HG02970 (cell line): Measurements from ENCODE around the gene THAP9.
"Not testable (repeated sequence)": the region's sequence is repeated elsewhere in the genome, so short reads cannot be mapped to it uniquely, and the experiment has no call there.

ENCODE experiments used
- ATAC-seq: cut with Tn5 transposase; IDR thresholded peaks from one replicate; pipeline ENCODE4 v1.9.1; 2021; ENCODE audit warnings: mild to moderate bottlenecking, moderate library complexity, moderate number of reproducible peaks; ENCODE audit not compliant: unreplicated experiment, low FRiP score

THAP9 gene

GRCh38 chr4:82900411-82901182, at the start of gene THAP9:
THAP9 (plus strand) TSS chr4:82900735; CDS start chr4:82900803, 68 bp downstream.
- ATAC-seq, result peak; percentile 83

GRCh38 chr4:82851318-82851717, 49.2 kb upstream of the THAP9 start:
- ATAC-seq, result no peak

- no peak for ATAC-seq
Measured at GRCh38 chr4:82851885-82852750, 48.4 kb upstream of the THAP9 start.

- no peak for ATAC-seq
Measured at GRCh38 chr4:82852751-82853285, 47.7 kb upstream of the THAP9 start.

- not testable (repeated sequence) for ATAC-seq
Measured at GRCh38 chr4:82860487-82860886, 40.0 kb upstream of the THAP9 start.

GRCh38 chr4:82861529-82861928, 39.0 kb upstream of the THAP9 start:
- no peak for ATAC-seq

- ATAC-seq, result no peak
Measured at GRCh38 chr4:82864336-82864979, 36.1 kb upstream of the THAP9 start.

- no peak for ATAC-seq
Measured at GRCh38 chr4:82865592-82865991, 34.9 kb upstream of the THAP9 start.

- not testable (repeated sequence) for ATAC-seq
Measured at GRCh38 chr4:82866033-82866432, 34.5 kb upstream of the THAP9 start.

- ATAC-seq, result no peak
Measured at GRCh38 chr4:82866706-82867385, 33.7 kb upstream of the THAP9 start.

GRCh38 chr4:82868572-82868971, 32.0 kb upstream of the THAP9 start:
- ATAC-seq, result no peak

- no peak for ATAC-seq
Measured at GRCh38 chr4:82885410-82885809, 15.1 kb upstream of the THAP9 start.

GRCh38 chr4:82886147-82886942, 14.2 kb upstream of the THAP9 start:
- no peak for ATAC-seq

GRCh38 chr4:82889287-82889686, 11.2 kb upstream of the THAP9 start:
- ATAC-seq, result no peak

GRCh38 chr4:82890528-82890900, 10.0 kb upstream of the THAP9 start:
- ATAC-seq, result no peak

- peak; percentile 89 for ATAC-seq
Measured at GRCh38 chr4:82890901-82891706, 9.4 kb upstream of the THAP9 start, which contains the start of gene SEC31A. SEC31A (minus strand) TSS chr4:82891153; CDS start chr4:82881936, 9,217 bp downstream.

- ATAC-seq, result no peak
Measured at GRCh38 chr4:82891707-82892466, 8.6 kb upstream of the THAP9 start.

GRCh38 chr4:82892467-82892802, 8.1 kb upstream of the THAP9 start:
- no peak for ATAC-seq
